ENCODE measurements around the gene ANKRD31.
"Not testable (repeated sequence)": the region's sequence is repeated elsewhere in the genome, so short reads cannot be mapped to it uniquely, and the experiment has no call there.

ANKRD31 gene

DNA sequence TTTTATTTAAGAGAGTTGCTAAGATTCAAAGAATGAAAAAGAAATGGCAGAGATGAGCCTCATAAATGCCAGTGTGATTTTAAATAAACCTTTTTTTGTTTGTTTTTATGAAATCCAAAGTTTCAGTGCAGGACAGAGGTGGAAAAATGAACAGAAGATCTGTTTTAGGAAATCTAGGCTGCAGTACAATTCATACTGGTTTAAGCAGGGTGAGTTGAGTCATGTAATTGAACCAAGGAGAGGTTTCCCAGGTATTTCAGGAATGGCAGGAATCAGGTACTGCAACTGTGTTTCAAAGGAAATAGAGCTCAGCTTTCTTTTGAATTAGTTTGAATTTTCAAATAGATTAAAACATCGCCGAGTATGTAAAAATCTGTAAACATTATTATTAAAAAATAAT lies 3.0 kb upstream of the ANKRD31 start:
- no peak for DNase-seq (ENCODE audit: insufficient read length, low spot score)
- TF ChIP-seq PAX5 (IDR thresholded peaks at IDR 0.05; ENCODE audit: insufficient read depth, low read length, severe bottlenecking) (no peak), POLR2A (IDR thresholded peaks at IDR 0.05; ENCODE audit: low read depth, low read length) (no peak), POU2F2 (IDR thresholded peaks at IDR 0.05; ENCODE audit: low read depth, low read length) (no peak), TAF1 (IDR thresholded peaks at IDR 0.05; ENCODE audit: low read depth, low read length) (no peak), SPI1 (IDR thresholded peaks at IDR 0.05; ENCODE audit: low read depth, low read length) (no peak), POLR2AphosphoS5 (IDR thresholded peaks at IDR 0.05; ENCODE audit: low read depth, low read length) (no peak)
- FAIRE-seq = no peak

DNA sequence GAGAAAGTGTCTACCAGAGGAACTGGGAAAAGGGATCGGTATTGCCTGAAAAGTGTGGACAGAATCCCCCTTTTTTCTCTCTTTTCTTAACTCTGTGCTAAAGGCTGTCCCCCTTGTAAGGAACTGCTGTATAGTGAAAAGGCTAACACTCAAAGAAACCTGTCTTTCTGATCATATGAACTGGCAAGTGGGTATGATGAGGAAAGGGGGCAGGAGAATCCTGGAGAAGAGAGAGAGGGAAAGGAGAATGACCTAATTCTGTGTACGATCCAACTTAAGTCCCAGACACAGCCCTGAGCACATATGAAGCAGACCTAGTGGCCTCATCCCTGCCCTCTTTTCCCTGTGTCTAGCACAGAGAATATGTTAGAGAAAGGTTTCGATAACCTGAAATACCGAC lies 967 bp downstream of the ANKRD31 start:
- no peak for TF ChIP-seq POLR2AphosphoS5 (IDR thresholded peaks at IDR 0.05; ENCODE audit: low read depth, low read length)
- no peak for TF ChIP-seq POU2F2 (IDR thresholded peaks at IDR 0.05; ENCODE audit: low read depth, low read length)
- no peak for TF ChIP-seq PAX5 (IDR thresholded peaks at IDR 0.05; ENCODE audit: insufficient read depth, low read length, severe bottlenecking)
- no peak for TF ChIP-seq SPI1 (IDR thresholded peaks at IDR 0.05; ENCODE audit: low read depth, low read length)
- no peak for TF ChIP-seq TAF1 (IDR thresholded peaks at IDR 0.05; ENCODE audit: low read depth, low read length)
- TF ChIP-seq POLR2A (IDR thresholded peaks at IDR 0.05; ENCODE audit: low read depth, low read length) = no peak
- FAIRE-seq = no peak

DNA sequence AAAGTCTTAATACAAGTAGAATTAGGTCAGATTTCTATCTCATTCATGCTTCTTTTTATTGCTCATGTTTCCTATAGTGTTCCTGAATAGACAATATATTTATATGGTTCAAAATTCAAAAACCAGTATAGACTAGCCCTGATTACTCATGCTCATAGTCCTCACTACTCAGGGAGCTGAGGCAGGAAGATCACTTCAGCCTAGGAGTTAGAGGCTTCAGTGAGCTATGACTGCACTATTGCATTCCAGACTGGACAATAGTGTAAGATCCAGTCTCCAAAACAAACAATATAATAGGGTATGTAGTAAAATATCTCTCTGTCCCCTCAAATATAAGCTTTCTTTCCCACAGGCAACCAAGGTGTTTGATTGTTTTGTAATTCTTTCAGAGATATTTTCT lies 2.4 kb downstream of the ANKRD31 start:
- TF ChIP-seq POLR2A (IDR thresholded peaks at IDR 0.05; ENCODE audit: low read depth, low read length) = no peak
- TF ChIP-seq POLR2AphosphoS5 (IDR thresholded peaks at IDR 0.05; ENCODE audit: low read depth, low read length) = no peak
- no peak for TF ChIP-seq PAX5 (IDR thresholded peaks at IDR 0.05; ENCODE audit: insufficient read depth, low read length, severe bottlenecking)
- TF ChIP-seq POU2F2 (IDR thresholded peaks at IDR 0.05; ENCODE audit: low read depth, low read length) = no peak
- TF ChIP-seq SPI1 (IDR thresholded peaks at IDR 0.05; ENCODE audit: low read depth, low read length) = no peak
- no peak for TF ChIP-seq TAF1 (IDR thresholded peaks at IDR 0.05; ENCODE audit: low read depth, low read length)
- DNase-seq (ENCODE audit: insufficient read length, low spot score) (no peak), FAIRE-seq (no peak)

More for the DNA sequence above, 967 bp downstream of the ANKRD31 start:
- no peak for DNase-seq (ENCODE audit: insufficient read length, low spot score)

GRCh38 chr5:75226916-75227315 lies 9.8 kb downstream of the ANKRD31 start:
- DNase-seq (ENCODE audit: insufficient read length, low spot score) = no peak
- no peak for FAIRE-seq
- no peak for TF ChIP-seq PAX5 (IDR thresholded peaks at IDR 0.05; ENCODE audit: insufficient read depth, low read length, severe bottlenecking)
- no peak for TF ChIP-seq SPI1 (IDR thresholded peaks at IDR 0.05; ENCODE audit: low read depth, low read length)
- no peak for TF ChIP-seq TAF1 (IDR thresholded peaks at IDR 0.05; ENCODE audit: low read depth, low read length)
- no peak for TF ChIP-seq POU2F2 (IDR thresholded peaks at IDR 0.05; ENCODE audit: low read depth, low read length)
- no peak for TF ChIP-seq POLR2AphosphoS5 (IDR thresholded peaks at IDR 0.05; ENCODE audit: low read depth, low read length)
- TF ChIP-seq POLR2A (IDR thresholded peaks at IDR 0.05; ENCODE audit: low read depth, low read length) = no peak

GRCh38 chr5:75225506-75225905 lies 11.2 kb downstream of the ANKRD31 start:
- TF ChIP-seq TAF1 (IDR thresholded peaks at IDR 0.05; ENCODE audit: low read depth, low read length) = no peak
- TF ChIP-seq POLR2AphosphoS5 (IDR thresholded peaks at IDR 0.05; ENCODE audit: low read depth, low read length) = no peak
- no peak for TF ChIP-seq SPI1 (IDR thresholded peaks at IDR 0.05; ENCODE audit: low read depth, low read length)
- no peak for TF ChIP-seq POU2F2 (IDR thresholded peaks at IDR 0.05; ENCODE audit: low read depth, low read length)
- no peak for TF ChIP-seq PAX5 (IDR thresholded peaks at IDR 0.05; ENCODE audit: insufficient read depth, low read length, severe bottlenecking)
- no peak for TF ChIP-seq POLR2A (IDR thresholded peaks at IDR 0.05; ENCODE audit: low read depth, low read length)
- DNase-seq (ENCODE audit: insufficient read length, low spot score) = no peak
- no peak for FAIRE-seq

DNA sequence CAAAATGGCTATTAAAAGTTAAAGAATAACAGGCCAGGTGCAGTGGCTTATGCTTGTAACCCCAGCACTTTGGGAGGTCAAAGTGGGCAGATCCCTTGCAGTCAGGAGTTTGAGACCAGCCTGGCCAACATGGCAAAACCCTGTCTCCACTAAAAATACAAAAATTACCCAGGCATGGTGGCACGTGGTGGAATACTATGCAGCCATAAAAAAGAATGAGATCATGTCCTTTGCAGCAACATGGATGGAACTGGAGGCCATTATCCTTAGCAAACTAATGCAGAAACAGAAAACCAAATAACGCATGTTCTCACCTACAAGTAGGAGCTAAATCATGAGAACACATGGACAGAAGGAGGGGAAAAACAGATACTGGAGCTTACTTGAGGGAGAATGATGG lies 15.9 kb downstream of the ANKRD31 start:
- not testable (repeated sequence) for FAIRE-seq

GRCh38 chr5:75214928-75215327 lies 21.8 kb downstream of the ANKRD31 start:
- no peak for FAIRE-seq

More for the DNA sequence above, 15.9 kb downstream of the ANKRD31 start:
- not testable (repeated sequence) for DNase-seq (ENCODE audit: insufficient read length, low spot score)

DNA sequence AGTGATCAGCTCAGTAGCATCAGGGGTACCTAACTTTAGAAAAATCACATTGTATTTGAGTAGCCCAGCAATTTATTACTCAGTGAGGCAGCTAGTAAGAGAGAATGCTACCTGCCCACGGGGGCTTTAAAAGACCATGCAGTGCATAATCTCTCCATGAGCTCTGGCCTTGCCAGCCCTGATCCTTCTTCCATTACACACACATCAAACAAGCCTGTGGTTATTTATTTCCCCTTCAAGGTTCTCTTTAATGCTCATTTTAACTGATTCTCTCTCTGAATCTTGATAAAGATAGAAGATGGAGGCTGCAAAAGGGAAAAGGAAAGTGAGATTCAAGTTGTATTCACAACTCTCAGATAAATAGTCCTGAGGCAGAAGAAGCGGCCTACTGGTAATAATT lies 22.3 kb downstream of the ANKRD31 start:
- TF ChIP-seq PAX5 (IDR thresholded peaks at IDR 0.05; ENCODE audit: insufficient read depth, low read length, severe bottlenecking) = no peak
- TF ChIP-seq POU2F2 (IDR thresholded peaks at IDR 0.05; ENCODE audit: low read depth, low read length) = no peak
- TF ChIP-seq TAF1 (IDR thresholded peaks at IDR 0.05; ENCODE audit: low read depth, low read length) = no peak
- TF ChIP-seq POLR2AphosphoS5 (IDR thresholded peaks at IDR 0.05; ENCODE audit: low read depth, low read length) = no peak
- TF ChIP-seq SPI1 (IDR thresholded peaks at IDR 0.05; ENCODE audit: low read depth, low read length) = no peak
- TF ChIP-seq POLR2A (IDR thresholded peaks at IDR 0.05; ENCODE audit: low read depth, low read length) = no peak
- DNase-seq (ENCODE audit: insufficient read length, low spot score) = no peak
- no peak for FAIRE-seq

More at GRCh38 chr5:75214928-75215327, 21.8 kb downstream of the ANKRD31 start:
- TF ChIP-seq POU2F2 (IDR thresholded peaks at IDR 0.05; ENCODE audit: low read depth, low read length) = no peak
- no peak for TF ChIP-seq PAX5 (IDR thresholded peaks at IDR 0.05; ENCODE audit: insufficient read depth, low read length, severe bottlenecking)
- TF ChIP-seq SPI1 (IDR thresholded peaks at IDR 0.05; ENCODE audit: low read depth, low read length) = no peak
- no peak for TF ChIP-seq POLR2AphosphoS5 (IDR thresholded peaks at IDR 0.05; ENCODE audit: low read depth, low read length)
- no peak for TF ChIP-seq TAF1 (IDR thresholded peaks at IDR 0.05; ENCODE audit: low read depth, low read length)
- no peak for TF ChIP-seq POLR2A (IDR thresholded peaks at IDR 0.05; ENCODE audit: low read depth, low read length)
- no peak for DNase-seq (ENCODE audit: insufficient read length, low spot score)

DNA sequence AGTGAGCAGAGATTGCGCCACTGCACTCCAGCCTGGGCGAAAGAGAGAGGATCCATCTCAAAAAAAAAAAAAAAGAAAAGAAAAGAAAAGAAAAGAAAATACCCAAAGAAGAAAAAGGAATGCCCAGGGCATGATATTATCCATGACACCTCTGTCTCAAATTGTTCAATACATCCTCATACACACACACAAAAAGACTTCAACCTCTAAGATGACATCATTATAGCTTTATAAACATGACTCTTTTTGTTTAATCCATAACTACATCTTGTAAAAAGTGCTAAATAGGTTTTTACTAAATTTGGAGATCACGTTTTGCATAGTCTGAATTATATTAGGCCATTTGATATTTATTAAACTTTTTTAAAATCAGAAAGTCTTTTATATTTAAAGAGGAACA lies 33.1 kb downstream of the ANKRD31 start:
- DNase-seq (ENCODE audit: insufficient read length, low spot score) (no peak), FAIRE-seq (no peak)

GRCh38 chr5:75202935-75203334 lies 33.7 kb downstream of the ANKRD31 start:
- FAIRE-seq (no peak), DNase-seq (ENCODE audit: insufficient read length, low spot score) (no peak)
- no peak for TF ChIP-seq SPI1 (IDR thresholded peaks at IDR 0.05; ENCODE audit: low read depth, low read length)
- no peak for TF ChIP-seq PAX5 (IDR thresholded peaks at IDR 0.05; ENCODE audit: insufficient read depth, low read length, severe bottlenecking)
- TF ChIP-seq POU2F2 (IDR thresholded peaks at IDR 0.05; ENCODE audit: low read depth, low read length) = no peak
- TF ChIP-seq POLR2AphosphoS5 (IDR thresholded peaks at IDR 0.05; ENCODE audit: low read depth, low read length) = no peak
- no peak for TF ChIP-seq POLR2A (IDR thresholded peaks at IDR 0.05; ENCODE audit: low read depth, low read length)
- TF ChIP-seq TAF1 (IDR thresholded peaks at IDR 0.05; ENCODE audit: low read depth, low read length) = no peak

More for the DNA sequence above, 33.1 kb downstream of the ANKRD31 start:
- TF ChIP-seq POLR2AphosphoS5 (IDR thresholded peaks at IDR 0.05; ENCODE audit: low read depth, low read length) (no peak), SPI1 (IDR thresholded peaks at IDR 0.05; ENCODE audit: low read depth, low read length) (no peak), POLR2A (IDR thresholded peaks at IDR 0.05; ENCODE audit: low read depth, low read length) (no peak), POU2F2 (IDR thresholded peaks at IDR 0.05; ENCODE audit: low read depth, low read length) (no peak), TAF1 (IDR thresholded peaks at IDR 0.05; ENCODE audit: low read depth, low read length) (no peak), PAX5 (IDR thresholded peaks at IDR 0.05; ENCODE audit: insufficient read depth, low read length, severe bottlenecking) (no peak)

All from GM12891 (cell line).